NB4 (cell line): Measurements from ENCODE around the gene SNX17.

ENCODE experiments used
- CTCF ChIP-seq: IDR thresholded peaks from one replicate; pipeline ENCODE4 v1.5.1; 2012; ENCODE audit warnings: low read depth, low read length
- MAX ChIP-seq: IDR thresholded peaks from 2 replicates; pipeline ENCODE4 v1.6.1; 2011; ENCODE audit warnings: low read depth, low read length
- POLR2A ChIP-seq: IDR thresholded peaks from 2 replicates; pipeline ENCODE4 v1.6.1; 2011; ENCODE audit warnings: mild to moderate bottlenecking; ENCODE audit not compliant: insufficient read length; ENCODE audit errors: extremely low read depth

GRCh38 chr2:27323596-27324285 is 46.7 kb upstream of the SNX17 start:
- no peak for TF ChIP-seq POLR2A
- no peak for TF ChIP-seq CTCF
- no peak for TF ChIP-seq MAX
